Left ventricle myocardium inferior (tissue), 1 donor: ENCODE measurements around the gene GMNC. TPM values are rescaled to one million over a fixed set of nuclear protein-coding genes. Genes with fewer than 3 reads are reported as not detected.

ENCODE experiments used
- DNase-seq: peaks from one replicate; pipeline ENCODE4 v3.0.0-alpha.2; 2020
- H3K27ac ChIP-seq: fragments of 200-600 bp; replicated peaks from 2 replicates; pipeline ENCODE4 v1.8.0; 2021
- H3K27me3 ChIP-seq: fragments of 200-600 bp; 2 replicates; pipeline ENCODE4 v1.8.0; 2021; ENCODE audit warnings: low read depth
- H3K36me3 ChIP-seq: fragments of 200-600 bp; 2 replicates; pipeline ENCODE4 v1.8.0; 2021
- H3K4me1 ChIP-seq: fragments of 200-600 bp; 2 replicates; pipeline ENCODE4 v1.8.0; 2021
- H3K4me3 ChIP-seq: fragments of 200-600 bp; 2 replicates; pipeline ENCODE4 v1.8.0; 2021; ENCODE audit warnings: mild to moderate bottlenecking, moderate library complexity
- H3K9me3 ChIP-seq: fragments of 200-600 bp; replicated peaks from 2 replicates; pipeline ENCODE4 v1.8.0; 2021
- CTCF ChIP-seq: fragments of 200-600 bp; IDR thresholded peaks from 2 replicates; pipeline ENCODE4 v1.8.0; 2021; ENCODE audit warnings: antibody characterized with exemption, mild to moderate bottlenecking, borderline replicate concordance
- intact Hi-C: fragments of 100-400 bp; cut with micrococcal nuclease; formaldehyde crosslinking; loops from one replicate; pipeline ENCODE4 v1.11.0; 2022
- total RNA-seq: library from RNA; stranded (reverse); fragmentation: NEBNext Ultra II Directional; extraction: Animal tissue kit (Norgen Biotek cat#: 25700); gene quantifications from one replicate; pipeline ENCODE4 v1.2.1, GENCODE V29; 2021
- donor health status: DM: no; HTN: yes; CAD: no; lungs with severe emphysema.

Gene GMNC
- total RNA-seq, 1 donor from 2014 or later: 2.2 TPM

- no peaks in the 10 kb centered on the region for H3K4me1 ChIP-seq
- no peaks in the 10 kb centered on the region for H3K27me3 ChIP-seq
- H3K27ac ChIP-seq: no peak overlapping the region
- DNase-seq: no peak
- TF ChIP-seq CTCF: no peak
- intact Hi-C loops: no loop called here
- H3K9me3 ChIP-seq: no peaks in the 10 kb centered on the region
- H3K4me3 ChIP-seq: no peak overlapping the region
- no peaks in the 10 kb centered on the region for H3K36me3 ChIP-seq
Observed at GRCh38 chr3:190847436-190847835, 15.1 kb downstream of the GMNC start.

- H3K9me3 ChIP-seq: no peaks in the 10 kb centered on the region
- H3K27ac ChIP-seq: no peak overlapping the region
- H3K4me1 ChIP-seq: no peaks in the 10 kb centered on the region
- no peak for DNase-seq
- TF ChIP-seq CTCF: no peak
- intact Hi-C loops: no loop called here
- H3K27me3 ChIP-seq: no peaks in the 10 kb centered on the region
- H3K4me3 ChIP-seq: no peak overlapping the region
- H3K36me3 ChIP-seq: no peaks in the 10 kb centered on the region
Observed at GRCh38 chr3:190840146-190840545, 22.3 kb downstream of the GMNC start.

- intact Hi-C loops: no loop called here
- Histone ChIP-seq H3K27ac (no peak overlapping the region), H3K9me3 (no peaks in the 10 kb centered on the region), H3K4me3 (no peak overlapping the region), H3K27me3 (no peaks in the 10 kb centered on the region), H3K4me1 (no peaks in the 10 kb centered on the region), H3K36me3 (no peaks in the 10 kb centered on the region)
- no peak for TF ChIP-seq CTCF
- DNase-seq: no peak
Observed at GRCh38 chr3:190831225-190831624, 31.3 kb downstream of the GMNC start.

GRCh38 chr3:190830031-190830430 is 32.5 kb downstream of the GMNC start:
- no peak for TF ChIP-seq CTCF
- DNase-seq: no peak
- H3K36me3 ChIP-seq: no peaks in the 10 kb centered on the region
- no peak overlapping the region for H3K4me3 ChIP-seq
- no peaks in the 10 kb centered on the region for H3K9me3 ChIP-seq
- no peaks in the 10 kb centered on the region for H3K4me1 ChIP-seq
- H3K27ac ChIP-seq: no peak overlapping the region
- no peaks in the 10 kb centered on the region for H3K27me3 ChIP-seq
- intact Hi-C loops: no loop called here

GRCh38 chr3:190826018-190826417 is 36.5 kb downstream of the GMNC start:
- no peak for DNase-seq
- H3K27ac ChIP-seq: no peak overlapping the region
- H3K9me3 ChIP-seq: no peaks in the 10 kb centered on the region
- no peaks in the 10 kb centered on the region for H3K4me1 ChIP-seq
- H3K36me3 ChIP-seq: no peaks in the 10 kb centered on the region
- intact Hi-C loops: no loop called here
- H3K27me3 ChIP-seq: no peaks in the 10 kb centered on the region
- H3K4me3 ChIP-seq: no peak overlapping the region
- TF ChIP-seq CTCF: no peak
